Prostate gland (tissue), 2 donors: ENCODE measurements around the gene SMARCA2. TPM values are rescaled to one million over a fixed set of nuclear protein-coding genes. Genes with fewer than 3 reads are reported as not detected.

Experiments
- DNase-seq: peaks from one replicate; pipeline ENCODE4 v3.0.0-alpha.2; 2019; ENCODE audit warnings: low spot score
- H3K27ac ChIP-seq, 2 donors: fragments of 200-600 bp; sonication (generic); 2 replicates each; pipeline ENCODE4 v1.5.1; 2017 to 2019
- H3K27me3 ChIP-seq: fragments of 200-600 bp; sonication (generic); replicated peaks from 2 replicates; pipeline ENCODE4 v1.5.1; 2019; ENCODE audit not compliant: insufficient read depth
- H3K36me3 ChIP-seq, 2 donors: fragments of 200-600 bp; sonication (generic); 1 replicate in 1 of 2; 2 replicates in 1 of 2; pipeline versions ENCODE4 v1.5.1 to v1.8.1; 2017 to 2019
- H3K4me1 ChIP-seq: fragments of 200-600 bp; sonication (generic); replicated peaks from 2 replicates; pipeline ENCODE4 v1.5.1; 2019
- H3K4me3 ChIP-seq, 2 donors: fragments of 200-600 bp; sonication (generic); 2 replicates each; pipeline ENCODE4 v1.5.1; 2017 to 2019
- H3K9me3 ChIP-seq: fragments of 200-600 bp; sonication (generic); 2 replicates; pipeline ENCODE4 v1.5.1; 2017
- CTCF ChIP-seq, 4 experiments: fragments of 200-600 bp in 2 of 4; fragments of 450-650 bp in 2 of 4; sonication (generic) in 2 of 4; IDR thresholded peaks; 1 replicate in 3 of 4; 2 replicates in 1 of 4; pipeline ENCODE4 v1.5.1; 2016 to 2019; ENCODE audit warnings: antibody characterized with exemption in 4 of 4, mild to moderate bottlenecking in 2 of 4, moderate library complexity in 2 of 4
- POLR2A ChIP-seq: fragments of 450-650 bp; IDR thresholded peaks from one replicate; pipeline ENCODE4 v1.6.1; 2016; ENCODE audit warnings: antibody characterized with exemption, mild to moderate bottlenecking
- POLR2AphosphoS5 ChIP-seq: sonication (generic); formaldehyde crosslinking; IDR thresholded peaks from one replicate; pipeline ENCODE4 v1.6.1; 2017; ENCODE audit warnings: antibody characterized with exemption
- WGBS: methylation state at CpG from one replicate; pipeline ENCODE4 v1.1.5; 2018; 5-methylcytosine and 5-hydroxymethylcytosine counted together
- intact Hi-C: fragments of 100-400 bp; cut with DNase I; formaldehyde crosslinking; loops from one replicate; pipeline ENCODE4 v1.14.2; 2022
- total RNA-seq, 2 donors: library from RNA; depleted of rRNA; stranded (reverse); fragments of >200 nt; gene quantifications; one replicate each; pipeline ENCODE4 v1.1.0, GENCODE V29; 2016

The SMARCA2 gene
- total RNA-seq, 2 donors from 2014 or later: 125 to 175 TPM

- no peaks in the 10 kb centered on the region for H3K27me3 ChIP-seq
- WGBS: 83% methylated on average over 12 of the region's 12 CpGs
- no peaks in the 10 kb centered on the region for H3K4me1 ChIP-seq
- no peaks in the 10 kb centered on the region for H3K9me3 ChIP-seq
- DNase-seq: no peak
- TF ChIP-seq CTCF (IDR thresholded peaks at IDR 0.05) (no peak), POLR2A (no peak), POLR2AphosphoS5 (no peak)
- intact Hi-C loops: no loop called here
- peaks cover 0 to 7% of the 10 kb centered on the region in 2 donors for H3K36me3 ChIP-seq
- no peak overlapping the region for H3K4me3 ChIP-seq
- no peak overlapping the region for H3K27ac ChIP-seq
Measured at GRCh38 chr9:2043881-2044462, 28.8 kb downstream of the SMARCA2 start.

GRCh38 chr9:2047144-2047671 is 32.1 kb downstream of the SMARCA2 start:
- Histone ChIP-seq H3K4me1 (no peaks in the 10 kb centered on the region), H3K27ac (no peak overlapping the region), H3K27me3 (no peaks in the 10 kb centered on the region), H3K9me3 (no peaks in the 10 kb centered on the region), H3K36me3 (no peaks in the 10 kb centered on the region), H3K4me3 (no peak overlapping the region)
- intact Hi-C loops: no loop called here
- no peak for DNase-seq
- WGBS: 78% methylated on average over 54 of the region's 54 CpGs
- TF ChIP-seq POLR2A (no peak), POLR2AphosphoS5 (no peak), CTCF (IDR thresholded peaks at IDR 0.05) (no peak)

GRCh38 chr9:2047916-2048315 is 32.8 kb downstream of the SMARCA2 start:
- no peaks in the 10 kb centered on the region for H3K4me1 ChIP-seq
- no peaks in the 10 kb centered on the region for H3K9me3 ChIP-seq
- intact Hi-C loops: no loop called here
- H3K4me3 ChIP-seq: no peak overlapping the region
- H3K27ac ChIP-seq: no peak overlapping the region
- WGBS: 82% methylated on average over 5 of the region's 5 CpGs
- H3K27me3 ChIP-seq: no peaks in the 10 kb centered on the region
- no peak for DNase-seq
- no peaks in the 10 kb centered on the region for H3K36me3 ChIP-seq
- TF ChIP-seq POLR2A (no peak), POLR2AphosphoS5 (no peak), CTCF (IDR thresholded peaks at IDR 0.05) (no peak)

GRCh38 chr9:2050236-2050635 is 35.1 kb downstream of the SMARCA2 start:
- no peak for TF ChIP-seq POLR2A
- no peaks in the 10 kb centered on the region for H3K9me3 ChIP-seq
- 81% methylated on average over 3 of the region's 3 CpGs for WGBS
- H3K36me3 ChIP-seq: no peaks in the 10 kb centered on the region
- H3K27ac ChIP-seq: no peak overlapping the region
- no peaks in the 10 kb centered on the region for H3K4me1 ChIP-seq
- no peaks in the 10 kb centered on the region for H3K27me3 ChIP-seq
- no peak for DNase-seq
- H3K4me3 ChIP-seq: no peak overlapping the region
- intact Hi-C loops: no loop called here

GRCh38 chr9:2053883-2054845 is 39.0 kb downstream of the SMARCA2 start:
- no peaks in the 10 kb centered on the region for H3K9me3 ChIP-seq
- no peak overlapping the region for H3K27ac ChIP-seq
- no peak overlapping the region for H3K4me3 ChIP-seq
- DNase-seq: no peak
- TF ChIP-seq POLR2AphosphoS5 (no peak), CTCF (IDR thresholded peaks at IDR 0.05) (no peak), POLR2A (no peak)
- no peaks in the 10 kb centered on the region for H3K27me3 ChIP-seq
- peaks cover 0 to 7% of the 10 kb centered on the region in 2 donors for H3K36me3 ChIP-seq
- intact Hi-C loops: no loop called here
- WGBS: 65% methylated on average over 10 of the region's 10 CpGs
- no peaks in the 10 kb centered on the region for H3K4me1 ChIP-seq
